Lung (tissue), 12 donors: ENCODE results near the gene PTPRG. TPM values are rescaled to one million over a fixed set of nuclear protein-coding genes. Genes with fewer than 3 reads are reported as not detected.

Experiments
- ATAC-seq: fragments of 200-7000 bp; cut with Tn5 transposase; one replicate; pipeline ENCODE4 v1.9.1; 2020; ENCODE audit warnings: moderate number of reproducible peaks; ENCODE audit not compliant: insufficient read depth, low FRiP score
- DNase-seq, 3 donors: peaks; one replicate each; pipeline ENCODE4 v3.0.0-alpha.2; 2013 to 2017
- H3K27ac ChIP-seq, 2 donors: one replicate each; pipeline ENCODE4 v1.5.1; 2013; ENCODE audit warnings: mild to moderate bottlenecking in 2 of 2, moderate library complexity in 2 of 2, control low read depth in 1 of 2, inconsistent platforms in 1 of 2, low read depth in 1 of 2, low read length in 1 of 2
- H3K27me3 ChIP-seq, 3 donors: one replicate each; pipeline ENCODE4 v1.5.1; 2013; ENCODE audit warnings: low read length in 2 of 3; ENCODE audit not compliant: control insufficient read depth in 3 of 3, insufficient read depth in 3 of 3
- H3K36me3 ChIP-seq, 4 donors: one replicate each; pipeline ENCODE4 v1.5.1; 2013; ENCODE audit warnings: low read length in 4 of 4, mild to moderate bottlenecking in 1 of 4, moderate library complexity in 1 of 4; ENCODE audit not compliant: control insufficient read depth in 4 of 4, insufficient read depth in 4 of 4
- H3K4me1 ChIP-seq, 5 donors: one replicate each; pipeline ENCODE4 v1.5.1; 2013; ENCODE audit warnings: low read length in 5 of 5, mild to moderate bottlenecking in 2 of 5, moderate library complexity in 1 of 5; ENCODE audit not compliant: control insufficient read depth in 5 of 5, insufficient read depth in 5 of 5
- H3K4me3 ChIP-seq: one replicate; pipeline ENCODE4 v1.5.1; 2013; ENCODE audit warnings: mild to moderate bottlenecking, control low read depth, moderate library complexity
- H3K9ac ChIP-seq, 2 donors: one replicate each; pipeline ENCODE4 v1.5.1; 2013; ENCODE audit warnings: low read length in 2 of 2, control low read depth in 1 of 2; ENCODE audit not compliant: insufficient read depth in 1 of 2
- H3K9me3 ChIP-seq, 4 donors: one replicate each; pipeline ENCODE4 v1.5.1; 2013; ENCODE audit warnings: low read length in 3 of 4, mild to moderate bottlenecking in 1 of 4, moderate library complexity in 1 of 4; ENCODE audit not compliant: control insufficient read depth in 4 of 4, insufficient read depth in 3 of 4
- CTCF ChIP-seq: IDR thresholded peaks from 2 replicates; pipeline ENCODE4 v1.5.1; 2012; ENCODE audit warnings: mild to moderate bottlenecking; ENCODE audit errors: control extremely low read depth, extremely low read depth
- WGBS, 2 donors: extraction: QIAGEN DNeasy Blood & Tissue Kit; methylation state at CpG; one replicate each; pipeline ENCODE4 v1.1.7; 2013; 5-methylcytosine and 5-hydroxymethylcytosine counted together
- polyA plus RNA-seq, 2 donors: library from polyadenylated mRNA; stranded (reverse); fragments of 200-250 nt; gene quantifications; one replicate each; pipeline ENCODE4 v1.2.1, GENCODE V29; 2013
- total RNA-seq, 2 donors: library from RNA; depleted of rRNA in 1 of 2; stranded (reverse); fragments of >200 nt in 1 of 2; gene quantifications; one replicate each; pipeline ENCODE4 v1.2.1, GENCODE V29; 2014 to 2021
- donor health status: control.
- donor health status: control.
- donor health status: Bipolar disorder and iron deficiency.
- donor health status: healthy.
- donor health status: DM: yes; HTN: yes; CAD: no.

The PTPRG gene
- total and polyA plus RNA-seq, 4 donors = 8.5 to 131 (median 75.9) TPM

- Histone ChIP-seq H3K27ac (no peak overlapping the region), H3K27me3 (no peaks in the 10 kb centered on the region), H3K4me3 (no peak overlapping the region), H3K36me3 (no peaks in the 10 kb centered on the region), H3K4me1 (peaks cover 0 to 17% (median 3%) of the 10 kb centered on the region in 5 donors), H3K9ac (no peak overlapping the region), H3K9me3 (no peaks in the 10 kb centered on the region)
- ATAC-seq = peak; percentile 57
- DNase-seq = no peak
- TF ChIP-seq CTCF = no peak
- 71 to 78% methylated on average over 13 of the region's 13 CpGs for WGBS, 2 donors
Observed at GRCh38 chr3:61612211-61613194, 51.1 kb downstream of the PTPRG start.

DNA sequence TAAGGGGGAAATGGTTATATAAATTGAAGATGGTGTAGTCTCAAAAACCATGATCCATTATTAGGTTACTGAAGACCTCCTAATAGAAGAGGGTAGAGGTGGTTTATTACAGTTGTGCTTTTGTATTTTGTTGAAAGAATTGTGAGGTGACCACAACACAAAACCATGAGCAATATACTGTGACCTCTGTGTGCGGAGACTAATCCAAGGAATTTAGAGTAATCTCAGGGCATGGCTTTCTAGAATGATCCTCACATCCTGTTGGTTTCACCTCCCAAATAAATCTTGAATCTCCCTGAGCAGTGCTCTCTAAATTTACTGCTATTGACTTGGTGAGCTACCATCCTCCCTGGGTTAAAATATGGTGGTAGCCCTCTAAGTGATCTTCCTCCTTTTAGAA lies 52.3 kb downstream of the PTPRG start:
- WGBS, 2 donors = 100% methylated on average over 1 of the region's 1 CpG

DNA sequence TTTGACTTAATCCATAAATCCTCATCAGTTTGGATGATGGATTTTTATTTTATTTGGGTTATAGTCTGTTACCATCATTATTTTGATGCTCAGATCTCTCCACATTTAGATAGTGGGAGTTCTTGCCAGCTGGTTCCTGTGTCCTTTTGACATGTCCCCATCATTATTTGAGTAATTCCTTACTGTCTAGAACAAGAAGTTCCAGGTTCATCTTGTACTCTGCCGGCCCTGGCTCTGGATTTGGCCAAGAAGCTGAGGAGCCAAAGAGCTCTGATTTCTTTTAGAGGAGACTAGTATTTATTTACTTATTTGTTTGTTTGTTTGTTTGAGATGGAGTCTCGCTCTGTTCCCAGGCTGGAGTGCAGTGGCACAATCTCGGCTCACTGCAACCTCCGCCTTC lies 54.3 kb downstream of the PTPRG start:
- no peak for ATAC-seq
- no peak for DNase-seq
- Histone ChIP-seq H3K9ac (no peak overlapping the region), H3K36me3 (no peaks in the 10 kb centered on the region), H3K4me3 (no peak overlapping the region), H3K9me3 (no peaks in the 10 kb centered on the region), H3K27me3 (no peaks in the 10 kb centered on the region), H3K27ac (no peak overlapping the region), H3K4me1 (peaks cover 0 to 26% (median 3%) of the 10 kb centered on the region in 5 donors)
- no peak for TF ChIP-seq CTCF
- 88 to 98% methylated on average over 4 of the region's 4 CpGs for WGBS, 2 donors

More for the DNA sequence above, 52.3 kb downstream of the PTPRG start:
- TF ChIP-seq CTCF = no peak
- peaks cover 0 to 26% (median 3%) of the 10 kb centered on the region in 5 donors for H3K4me1 ChIP-seq
- no peak overlapping the region for H3K27ac ChIP-seq
- ATAC-seq = no peak
- H3K36me3 ChIP-seq = no peaks in the 10 kb centered on the region
- H3K4me3 ChIP-seq = no peak overlapping the region
- no peak overlapping the region for H3K9ac ChIP-seq
- DNase-seq = no peak
- no peaks in the 10 kb centered on the region for H3K9me3 ChIP-seq
- no peaks in the 10 kb centered on the region for H3K27me3 ChIP-seq
